Common myeloid progenitor, CD34-positive (primary cell): Measurements from ENCODE around the gene TACC2.
"Not testable (repeated sequence)": the region's sequence is repeated elsewhere in the genome, so short reads cannot be mapped to it uniquely, and the experiment has no call there.

Source experiments
- CTCF ChIA-PET: fragments of 350-600 bp; sonication (Branson Sonifier 250); formaldehyde crosslinking; loops from one replicate; lab custom pipeline; 2021; ENCODE audit warnings: antibody characterized with exemption; lab: Charles Lee
- POLR2A ChIA-PET: fragments of 350-600 bp; sonication (Branson Sonifier 250); formaldehyde crosslinking; loops from one replicate; lab custom pipeline; 2021; ENCODE audit warnings: antibody characterized with exemption; lab: Charles Lee
- DNase-seq, 3 donors: peaks; one replicate each; pipeline versions ENCODE4 v3.0.0 to v3.0.0-alpha.2; 2013
- H3K27ac ChIP-seq, 2 experiments: 1 replicate in 1 of 2; 2 replicates in 1 of 2; pipeline ENCODE4 v1.7.0; 2013; ENCODE audit warnings: inconsistent platforms in 2 of 2, low read length in 2 of 2, mild to moderate bottlenecking in 2 of 2, low read depth in 1 of 2, moderate library complexity in 1 of 2; ENCODE audit not compliant: severe bottlenecking in 2 of 2, insufficient read depth in 1 of 2, poor library complexity in 1 of 2
- H3K27me3 ChIP-seq, 5 experiments: replicated peaks in 2 of 5; 1 replicate in 3 of 5; 2 replicates in 2 of 5; pipeline versions ENCODE4 v1.6.1 to v1.7.0; 2013; ENCODE audit warnings: low read length in 4 of 5, mild to moderate bottlenecking in 2 of 5, moderate library complexity in 2 of 5, inconsistent platforms in 1 of 5; ENCODE audit not compliant: insufficient read depth in 5 of 5, control insufficient read depth in 4 of 5
- H3K36me3 ChIP-seq, 4 experiments: 1 replicate in 2 of 4; 2 replicates in 2 of 4; pipeline versions ENCODE4 v1.6.1 to v1.7.0; 2013; ENCODE audit warnings: low read length in 3 of 4, control low read depth in 1 of 4, mild to moderate bottlenecking in 1 of 4; ENCODE audit not compliant: control insufficient read depth in 4 of 4, insufficient read depth in 4 of 4
- H3K4me1 ChIP-seq, 4 experiments: 1 replicate in 3 of 4; 2 replicates in 1 of 4; pipeline versions ENCODE4 v1.6.1 to v1.7.1; 2013; ENCODE audit warnings: low read length in 3 of 4, mild to moderate bottlenecking in 3 of 4, control low read depth in 1 of 4, inconsistent platforms in 1 of 4, moderate library complexity in 1 of 4; ENCODE audit not compliant: control insufficient read depth in 4 of 4, insufficient read depth in 4 of 4; ENCODE audit errors: control extremely low read depth in 1 of 4
- H3K4me3 ChIP-seq, 7 experiments: 1 replicate in 4 of 7; 2 replicates in 3 of 7; pipeline versions ENCODE4 v1.5.1 to v1.7.0; 2013; ENCODE audit warnings: mild to moderate bottlenecking in 7 of 7, low read length in 6 of 7, moderate library complexity in 6 of 7, inconsistent platforms in 2 of 7, low read depth in 2 of 7, control low read depth in 1 of 7; ENCODE audit not compliant: insufficient read depth in 4 of 7, control insufficient read depth in 1 of 7; ENCODE audit errors: extremely low read depth in 1 of 7
- H3K9me3 ChIP-seq, 5 experiments: 1 replicate in 4 of 5; 2 replicates in 1 of 5; pipeline versions ENCODE4 v1.6.1 to v1.7.1; 2013; ENCODE audit warnings: low read length in 4 of 5, mild to moderate bottlenecking in 2 of 5, inconsistent platforms in 1 of 5, low read depth in 1 of 5, moderate library complexity in 1 of 5; ENCODE audit not compliant: control insufficient read depth in 4 of 5, insufficient read depth in 2 of 5; ENCODE audit errors: control extremely low read depth in 1 of 5
- WGBS: methylation state at CpG from one replicate; pipeline ENCODE4 v1.1.5; 2013; ENCODE audit not compliant: insufficient coverage; 5-methylcytosine and 5-hydroxymethylcytosine counted together

TACC2 gene

GRCh38 chr10:122001698-122002097 is 12.7 kb downstream of the TACC2 start:
- H3K27me3 ChIP-seq: peaks cover 0 to 4% (median 0%) of the 10 kb centered on the region in 5 experiments
- peaks cover 0 to 3% (median 1%) of the 10 kb centered on the region in 4 experiments for H3K4me1 ChIP-seq
- no peak overlapping the region for H3K27ac ChIP-seq
- no peaks in the 10 kb centered on the region for H3K36me3 ChIP-seq
- no CpG with 5 or more reads among the region's 1 CpG for WGBS
- no peak overlapping the region for H3K4me3 ChIP-seq
- ChIA-PET POLR2A (no interaction called here), CTCF (no interaction called here)
- peaks cover 0 to 21% (median 5%) of the 10 kb centered on the region in 5 experiments for H3K9me3 ChIP-seq
- no peak for DNase-seq

- no peak for DNase-seq
- POLR2A ChIA-PET: no interaction called here
- Histone ChIP-seq H3K27ac (no peak overlapping the region), H3K4me1 (peaks cover 0 to 3% (median 1%) of the 10 kb centered on the region in 4 experiments), H3K9me3 (peaks cover 0 to 3% (median 0%) of the 10 kb centered on the region in 5 experiments), H3K36me3 (no peaks in the 10 kb centered on the region), H3K4me3 (no peak overlapping the region), H3K27me3 (peaks cover 0 to 1% (median 0%) of the 10 kb centered on the region in 5 experiments)
- no CpG with 5 or more reads among the region's 3 CpGs for WGBS
- CTCF ChIA-PET: no interaction called here
Measured at GRCh38 chr10:122007415-122007814, 18.5 kb downstream of the TACC2 start.

- peaks cover 0 to 5% (median 0%) of the 10 kb centered on the region in 5 experiments for H3K9me3 ChIP-seq
- H3K27ac ChIP-seq: no peak overlapping the region
- POLR2A ChIA-PET: no interaction called here
- peaks cover 0 to 9% (median 0%) of the 10 kb centered on the region in 5 experiments for H3K27me3 ChIP-seq
- H3K4me1 ChIP-seq: no peaks in the 10 kb centered on the region
- no peak overlapping the region for H3K4me3 ChIP-seq
- DNase-seq: no peak
- CTCF ChIA-PET: no interaction called here
- no peaks in the 10 kb centered on the region for H3K36me3 ChIP-seq
- WGBS: 100% methylated on average over 3 of the region's 4 CpGs
Measured at GRCh38 chr10:122010405-122011050, 21.6 kb downstream of the TACC2 start.

- CTCF ChIA-PET: no interaction called here
- WGBS: 98% methylated on average over 3 of the region's 5 CpGs
- peaks cover 0 to 17% (median 0%) of the 10 kb centered on the region in 5 experiments for H3K27me3 ChIP-seq
Measured at GRCh38 chr10:122012731-122013130, 23.8 kb downstream of the TACC2 start.

GRCh38 chr10:122013311-122013780 is 24.4 kb downstream of the TACC2 start:
- DNase-seq: no peak
- Histone ChIP-seq H3K4me1 (no peaks in the 10 kb centered on the region), H3K27me3 (peaks cover 0 to 17% (median 0%) of the 10 kb centered on the region in 5 experiments), H3K4me3 (no peak overlapping the region), H3K9me3 (peaks cover 0 to 2% (median 0%) of the 10 kb centered on the region in 5 experiments), H3K36me3 (no peaks in the 10 kb centered on the region), H3K27ac (no peak overlapping the region)
- POLR2A ChIA-PET: interaction anchor here (0.6 kb wide), 1 partner anchor 1304 kb away, joined by 7 read pairs; no protein-coding TSS in a partner anchor
- WGBS: 78% methylated on average over 7 of the region's 8 CpGs
- CTCF ChIA-PET: no interaction called here

More at GRCh38 chr10:122012731-122013130, 23.8 kb downstream of the TACC2 start:
- Histone ChIP-seq H3K4me3 (no peak overlapping the region), H3K4me1 (no peaks in the 10 kb centered on the region), H3K9me3 (peaks cover 0 to 3% (median 0%) of the 10 kb centered on the region in 5 experiments), H3K27ac (no peak overlapping the region), H3K36me3 (no peaks in the 10 kb centered on the region)
- POLR2A ChIA-PET: no interaction called here
- no peak for DNase-seq

- Histone ChIP-seq H3K4me1 (no peaks in the 10 kb centered on the region), H3K27ac (no peak overlapping the region), H3K4me3 (no peak overlapping the region), H3K27me3 (peaks cover 0 to 31% (median 7%) of the 10 kb centered on the region in 5 experiments), H3K36me3 (no peaks in the 10 kb centered on the region), H3K9me3 (peaks cover 0 to 2% (median 0%) of the 10 kb centered on the region in 5 experiments)
- POLR2A ChIA-PET: interaction anchor here (0.6 kb wide), 1 partner anchor 197 kb away, joined by 3 read pairs; no protein-coding TSS in a partner anchor
- CTCF ChIA-PET: interaction anchor here (0.7 kb wide), 1 partner anchor 1058 kb away, joined by 3 read pairs; no protein-coding TSS in a partner anchor
- DNase-seq: no peak
- WGBS: 61% methylated on average over 3 of the region's 3 CpGs
Measured at GRCh38 chr10:122014652-122015248, 25.8 kb downstream of the TACC2 start.

- H3K36me3 ChIP-seq, CTCF ChIA-PET, POLR2A ChIA-PET, DNase-seq, H3K27ac ChIP-seq, H3K4me1 ChIP-seq, H3K4me3 ChIP-seq, H3K9me3 ChIP-seq: not testable (repeated sequence)
- WGBS: no CpG with 5 or more reads among the region's 4 CpGs
- H3K27me3 ChIP-seq: peaks cover 0 to 26% (median 13%) of the 10 kb centered on the region in 5 experiments
Measured at GRCh38 chr10:122017926-122018325, 29.0 kb downstream of the TACC2 start.
